ENCODE results near the gene OTOGL.

DNA sequence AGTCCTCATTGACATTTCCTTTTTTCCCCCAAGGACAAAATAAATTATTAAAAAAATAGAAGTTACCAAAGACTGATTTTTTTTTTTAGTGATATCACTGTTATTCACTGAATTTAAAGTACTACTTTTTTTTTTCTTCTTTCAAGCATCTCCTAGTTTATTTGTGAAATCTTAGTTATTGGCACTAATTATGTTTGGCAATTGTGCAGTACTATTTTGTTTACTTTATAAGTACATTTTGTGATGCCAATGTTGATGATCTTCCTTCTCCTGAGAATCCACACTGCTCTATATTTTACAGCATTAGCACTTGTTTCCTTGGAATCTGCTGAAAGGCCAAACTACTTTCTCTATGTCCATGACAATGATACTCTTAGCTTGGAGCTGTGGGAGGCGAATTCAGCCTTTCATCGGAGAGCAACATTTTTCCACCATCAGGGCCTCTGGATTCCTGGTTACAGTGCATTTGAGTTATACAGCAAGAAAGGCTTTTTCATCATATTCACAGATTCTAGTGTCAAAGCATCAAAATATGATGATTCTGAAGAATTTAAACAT, 220.9 kb downstream of the OTOGL start:
- no peak for TF ChIP-seq LEF1 (IDR thresholded peaks at IDR 0.05; ENCODE audit: borderline replicate concordance)
- no peak for TF ChIP-seq FOXM1 (IDR thresholded peaks at IDR 0.05; ENCODE audit: borderline replicate concordance)
- no peak for TF ChIP-seq HDGF (IDR thresholded peaks at IDR 0.05; ENCODE audit: borderline replicate concordance)
- TF ChIP-seq SUZ12 (IDR thresholded peaks at IDR 0.05), result no peak
- no peak for TF ChIP-seq ZNF384 (IDR thresholded peaks at IDR 0.05)

Data from HEK293T (cell line).